ENCODE data around the gene TPMT. TPM values are rescaled to one million over a fixed set of nuclear protein-coding genes. Genes with fewer than 3 reads are reported as not detected.

Gene TPMT
- polyA plus RNA-seq, 2 of the 4 experiments (the other 2 are of a cell fraction), result 11.2 to 16.5 TPM

DNA sequence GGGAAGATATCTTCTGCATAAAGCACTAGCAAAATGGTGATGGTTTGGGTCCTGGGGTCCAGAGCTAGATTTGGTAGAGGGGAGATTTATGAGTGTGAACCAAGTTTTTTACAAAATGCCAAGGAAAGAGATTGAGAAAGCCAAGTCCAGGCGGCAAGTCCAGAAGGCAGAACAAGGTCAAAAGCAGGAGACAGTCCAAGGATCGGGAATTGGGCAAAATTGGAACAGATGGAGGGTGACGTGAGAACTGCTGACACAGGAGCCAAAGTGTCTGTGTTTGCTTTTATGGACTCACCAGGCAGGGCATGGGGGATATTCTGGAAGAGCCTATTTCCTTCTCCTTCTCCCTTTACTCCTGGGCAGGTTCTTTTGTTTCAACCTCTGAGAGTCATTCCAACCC lies 36.5 kb downstream of the TPMT start:
- H3K4me1 ChIP-seq, result 0 out of 3 replicates have a peak, but pooled peaks cover 3% of the 10 kb centered on the region
- TF ChIP-seq KDM1A (IDR thresholded peaks at IDR 0.05; ENCODE audit: low read depth) (no peak), ZSCAN20 (CRISPR knock-in tag; IDR thresholded peaks at IDR 0.05) (no peak), SREBF2 (IDR thresholded peaks at IDR 0.05) (no peak), CBX2 (IDR thresholded peaks at IDR 0.05; ENCODE audit: borderline replicate concordance, low read depth) (no peak), MAFK (IDR thresholded peaks at IDR 0.05; ENCODE audit: partially characterized antibody) (no peak), ZFP36 (IDR thresholded peaks at IDR 0.05; ENCODE audit: borderline replicate concordance, partially characterized antibody) (no peak), ZNF302 (CRISPR knock-in tag; IDR thresholded peaks at IDR 0.05) (no peak), GATA3 (IDR thresholded peaks at IDR 0.05; ENCODE audit: borderline replicate concordance) (no peak), REST (IDR thresholded peaks at IDR 0.05) (no peak)
- ATAC-seq (no peak), FAIRE-seq (no peak), DNase-seq (ENCODE audit: low read depth in 1 of 2, low spot score in 1 of 2) (no peak)
- CTCF ChIA-PET, result no interaction called here
- 66% methylated on average over 3 of the region's 3 CpGs for WGBS (ENCODE audit: missing lambda C conversion rate)
- no peak overlapping the region for H3K4me2 ChIP-seq
- POLR2A ChIA-PET, result no interaction called here
- H3K9me3 ChIP-seq, result peaks cover 5% of the 10 kb centered on the region; the same call in 1 of the 3 replicates
- no peak overlapping the region for H3K4me3 ChIP-seq
- no peak overlapping the region for H3K27ac ChIP-seq

DNA sequence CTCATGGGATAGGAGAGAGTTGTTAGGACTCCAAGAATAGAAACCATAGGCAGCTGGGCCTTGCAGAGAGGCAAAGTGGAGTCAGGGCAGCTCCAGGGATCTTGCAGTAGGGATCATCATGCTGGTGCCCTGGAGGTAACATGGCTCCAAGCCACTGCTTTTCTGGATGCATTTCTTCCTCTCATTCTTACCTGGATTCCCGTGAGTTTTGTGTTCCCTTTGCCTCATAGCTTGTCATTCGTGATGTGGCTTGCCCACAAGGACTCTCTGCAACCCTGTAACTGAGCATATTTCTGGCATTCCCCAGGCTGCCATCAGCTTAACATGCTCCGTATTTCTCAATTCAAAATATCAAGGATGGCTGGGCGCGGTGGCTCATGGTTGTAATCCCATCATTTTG lies 37.7 kb downstream of the TPMT start:
- ChIA-PET CTCF (interaction anchor here (0.7 kb wide), 1 partner anchor 17 kb away, joined by 3 read pairs; no protein-coding TSS in a partner anchor), POLR2A (no interaction called here)
- TF ChIP-seq EHF (CRISPR knock-in tag; IDR thresholded peaks at IDR 0.05), result no peak
- no peak for TF ChIP-seq MAX (IDR thresholded peaks at IDR 0.05)
- TF ChIP-seq TP53 (CRISPR knock-in tag; IDR thresholded peaks at IDR 0.05), result no peak
- no peak for TF ChIP-seq POLR2AphosphoS2 (conservative IDR thresholded peaks at IDR 0.05; ENCODE audit: low read length)
- ATAC-seq (no peak), FAIRE-seq (no peak), DNase-seq (ENCODE audit: low read depth in 1 of 2, low spot score in 1 of 2) (no peak)
- H3K9me3 ChIP-seq, result peaks cover 5% of the 10 kb centered on the region; the same call in 1 of the 3 replicates
- H3K4me2 ChIP-seq, result no peak overlapping the region
- no peak overlapping the region for H3K27ac ChIP-seq
- no peak overlapping the region for H3K4me3 ChIP-seq
- 0 out of 3 replicates have a peak, but pooled peaks cover 2% of the 10 kb centered on the region for H3K4me1 ChIP-seq
- 89% methylated on average over 5 of the region's 5 CpGs for WGBS (ENCODE audit: missing lambda C conversion rate)

DNA sequence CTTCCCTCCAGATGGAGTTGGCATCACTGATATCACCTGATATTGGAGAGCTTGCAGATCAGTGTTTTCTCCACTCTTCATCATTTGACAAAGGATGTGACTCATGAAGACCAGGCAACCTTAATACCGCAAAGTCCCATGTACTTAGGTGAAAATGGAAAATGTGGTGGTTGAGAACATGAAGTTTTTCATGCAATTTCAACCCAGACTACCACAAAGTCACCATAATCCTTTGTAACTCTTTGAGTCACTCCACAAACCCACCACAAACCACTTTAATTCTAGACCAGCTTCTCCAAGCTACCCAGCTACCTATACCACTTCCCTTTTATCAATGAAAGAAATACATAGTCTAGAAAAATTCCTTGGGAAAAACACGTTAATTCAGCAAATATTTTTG lies 39.5 kb downstream of the TPMT start:
- FAIRE-seq (no peak), ATAC-seq (no peak), DNase-seq (ENCODE audit: low read depth in 1 of 2, low spot score in 1 of 2) (no peak)
- H3K27ac ChIP-seq, result no peak overlapping the region
- no peak overlapping the region for H3K4me2 ChIP-seq
- WGBS (ENCODE audit: missing lambda C conversion rate), result 72% methylated on average over 2 of the region's 2 CpGs
- H3K4me3 ChIP-seq, result no peak overlapping the region
- POLR2A ChIA-PET, result no interaction called here
- H3K9me3 ChIP-seq, result no peaks in the 10 kb centered on the region
- H3K4me1 ChIP-seq, result no peaks in the 10 kb centered on the region
- CTCF ChIA-PET, result no interaction called here
- no peak for TF ChIP-seq NR3C1 (IDR thresholded peaks at IDR 0.05)
- TF ChIP-seq, protein P1, sequence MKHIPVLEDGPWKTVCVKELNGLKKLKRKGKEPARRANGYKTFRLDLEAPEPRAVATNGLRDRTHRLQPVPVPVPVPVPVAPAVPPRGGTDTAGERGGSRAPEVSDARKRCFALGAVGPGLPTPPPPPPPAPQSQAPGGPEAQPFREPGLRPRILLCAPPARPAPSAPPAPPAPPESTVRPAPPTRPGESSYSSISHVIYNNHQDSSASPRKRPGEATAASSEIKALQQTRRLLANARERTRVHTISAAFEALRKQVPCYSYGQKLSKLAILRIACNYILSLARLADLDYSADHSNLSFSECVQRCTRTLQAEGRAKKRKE (CRISPR knock-in tag; IDR thresholded peaks at IDR 0.05; ENCODE audit: low read depth), result no peak
- TF ChIP-seq SMC3 (IDR thresholded peaks at IDR 0.05), result no peak
- no peak for TF ChIP-seq REST (IDR thresholded peaks at IDR 0.05)
- TF ChIP-seq ZSCAN20 (CRISPR knock-in tag; IDR thresholded peaks at IDR 0.05), result no peak
- TF ChIP-seq FOSB (CRISPR knock-in tag; IDR thresholded peaks at IDR 0.05), result no peak
- TF ChIP-seq HOXA7 (CRISPR knock-in tag; IDR thresholded peaks at IDR 0.05), result no peak
- no peak for TF ChIP-seq BHLHE40 (IDR thresholded peaks at IDR 0.05; ENCODE audit: low read depth, low read length)

All from A549 (cell line).